Endothelial cell of umbilical vein (primary cell): ENCODE measurements around the gene HTR3B. TPM values are rescaled to one million over a fixed set of nuclear protein-coding genes. Genes with fewer than 3 reads are reported as not detected.

Source experiments
- BruUV-seq: library from RNA; stranded (reverse); fragments of 400-500 nt; replicated peaks from 2 replicates; lab custom pipeline; 2021; lab: Mats Ljungman, UMichigan
- CTCF ChIA-PET: fragments of 300-600, 350-600 bp; sonication (Branson Sonifier 250); formaldehyde crosslinking; loops from one replicate; lab custom pipeline; 2021; ENCODE audit warnings: antibody characterized with exemption, inconsistent platforms; lab: Charles Lee
- POLR2A ChIA-PET: fragments of 300-600, 350-600 bp; sonication (Branson Sonifier 250); formaldehyde crosslinking; loops from one replicate; lab custom pipeline; 2021; ENCODE audit warnings: antibody characterized with exemption, inconsistent platforms; lab: Charles Lee
- DNase-seq: peaks from one replicate; pipeline ENCODE4 v3.0.0-alpha.2; 2011; ENCODE audit warnings: low read depth, low spot score
- FAIRE-seq: peaks from 2 replicates; lab custom pipeline; 2011; peaks lifted over from hg19 to GRCh38; lab: Jason Lieb, UNC
- H2AFZ ChIP-seq: 2 replicates; pipeline ENCODE4 v1.6.0; 2012; ENCODE audit warnings: low read depth, low read length, control low read depth, inconsistent platforms
- H3K27ac ChIP-seq: 2 replicates; pipeline ENCODE4 v1.5.1; 2011; ENCODE audit warnings: low read depth, mild to moderate bottlenecking, control low read depth, low read length, moderate library complexity; ENCODE audit not compliant: insufficient read depth
- H3K27me3 ChIP-seq, 2 experiments: 2 replicates each; pipeline versions ENCODE4 v1.6.0 to v1.6.1; 2011; ENCODE audit warnings: low read length in 2 of 2, mixed read lengths in 1 of 2; ENCODE audit not compliant: control insufficient read depth in 2 of 2, insufficient read depth in 2 of 2
- H3K36me3 ChIP-seq, 2 experiments: 2 replicates in 1 of 2; 3 replicates in 1 of 2; pipeline ENCODE4 v1.5.1; 2011; ENCODE audit warnings: low read length in 2 of 2, mild to moderate bottlenecking in 1 of 2, moderate library complexity in 1 of 2; ENCODE audit not compliant: control insufficient read depth in 2 of 2, insufficient read depth in 2 of 2; ENCODE audit errors: extremely low read depth in 1 of 2
- H3K4me1 ChIP-seq: 3 replicates; pipeline ENCODE4 v1.5.1; 2011; ENCODE audit warnings: mild to moderate bottlenecking, low read length; ENCODE audit not compliant: control insufficient read depth, insufficient read depth; ENCODE audit errors: extremely low read depth
- H3K4me2 ChIP-seq: 2 replicates; pipeline ENCODE4 v1.6.1; 2011; ENCODE audit warnings: low read length, control low read depth, mixed read lengths; ENCODE audit not compliant: insufficient read depth
- H3K4me3 ChIP-seq, 3 experiments: fragments of 200-600 bp in 1 of 3; sonication (generic), shearing (Covaris generic) in 1 of 3; replicated peaks in 1 of 3; 2 replicates each; pipeline ENCODE4 v1.5.1; 2011 to 2016; ENCODE audit warnings: control low read depth in 3 of 3, low read length in 3 of 3, mild to moderate bottlenecking in 2 of 3, inconsistent platforms in 1 of 3, low read depth in 1 of 3, moderate library complexity in 1 of 3; ENCODE audit not compliant: insufficient read depth in 1 of 3
- H3K79me2 ChIP-seq: 2 replicates; pipeline ENCODE4 v1.6.0; 2012; ENCODE audit warnings: low read length, inconsistent platforms; ENCODE audit not compliant: control insufficient read depth, insufficient read depth
- H3K9ac ChIP-seq: replicated peaks from 2 replicates; pipeline ENCODE3; 2011; ENCODE audit warnings: low read length, control low read depth; ENCODE audit not compliant: insufficient read depth; ENCODE audit errors: extremely low read depth
- H3K9me1 ChIP-seq: replicated peaks from 3 replicates; pipeline ENCODE4 v1.6.0; 2011; ENCODE audit warnings: mild to moderate bottlenecking, low read length; ENCODE audit not compliant: control insufficient read depth, insufficient read depth; ENCODE audit errors: extremely low read depth
- H3K9me3 ChIP-seq: replicated peaks from 2 replicates; pipeline ENCODE4 v1.5.1; 2012; ENCODE audit warnings: low read length, inconsistent platforms; ENCODE audit not compliant: control insufficient read depth, insufficient read depth
- H4K20me1 ChIP-seq: replicated peaks from 2 replicates; pipeline ENCODE3; 2011; ENCODE audit warnings: mild to moderate bottlenecking, low read length; ENCODE audit not compliant: control insufficient read depth, insufficient read depth; ENCODE audit errors: extremely low read depth
- EZH2 ChIP-seq: IDR thresholded peaks from 2 replicates; pipeline ENCODE4 v1.6.1; 2012; ENCODE audit warnings: borderline replicate concordance, low read depth, mild to moderate bottlenecking, moderate library complexity, low read length, inconsistent platforms; ENCODE audit not compliant: severe bottlenecking
- FOS ChIP-seq: IDR thresholded peaks from 2 replicates; pipeline ENCODE4 v1.6.1; 2011; ENCODE audit warnings: mild to moderate bottlenecking, low read length, moderate library complexity, borderline replicate concordance; ENCODE audit not compliant: insufficient read depth
- GATA2 ChIP-seq: IDR thresholded peaks from 2 replicates; pipeline ENCODE4 v1.7.0; 2011; ENCODE audit warnings: low read depth, mild to moderate bottlenecking, moderate library complexity, mixed read lengths, low read length; ENCODE audit not compliant: insufficient read length, insufficient read depth
- JUN ChIP-seq: IDR thresholded peaks from 2 replicates; pipeline ENCODE4 v1.6.1; 2011; ENCODE audit warnings: borderline replicate concordance, low read depth; ENCODE audit not compliant: insufficient read length, insufficient read depth
- MYC ChIP-seq: IDR thresholded peaks from one replicate; pipeline ENCODE4 v1.6.1; 2011; ENCODE audit warnings: mild to moderate bottlenecking, low read depth, low read length
- POLR2A ChIP-seq: IDR thresholded peaks from 2 replicates; pipeline ENCODE4 v1.6.1; 2012; ENCODE audit warnings: low read depth, mild to moderate bottlenecking, control low read depth, low read length
- POLR2AphosphoS5 ChIP-seq: IDR thresholded peaks from 2 replicates; pipeline ENCODE4 v1.6.1; 2012; ENCODE audit warnings: low read depth, mild to moderate bottlenecking, control low read depth, low read length, moderate library complexity; ENCODE audit not compliant: insufficient read depth
- dilution Hi-C: fragments of 300-500 bp; cut with MboI; formaldehyde crosslinking; loops from one replicate; pipeline ENCODE4 v1.15.0; 2019; ENCODE audit warnings: low sequenced_read_pairs; ENCODE audit not compliant: extremely low pct_ligation_motif_present
- intact Hi-C: fragments of 100-400 bp; cut with micrococcal nuclease; formaldehyde crosslinking; loops from one replicate; pipeline ENCODE4 v1.10.0; 2022
- polyA plus RNA-seq, 4 experiments: library from polyadenylated mRNA; depleted of rRNA in 3 of 4; stranded (reverse) in 3 of 4; unstranded in 1 of 4; fragments of >200 nt; gene quantifications; 2 replicates each; pipeline versions ENCODE4 v1.2.1 to v1.2.3, GENCODE V29; 2011 to 2012; ENCODE audit warnings: missing spikeins in 1 of 4
- total RNA-seq: library from RNA; stranded (reverse); gene quantifications from 2 replicates; pipeline ENCODE4 v1.2.3, GENCODE V29; 2021
- TF ChIP-seq, protein P1 (sequence below): IDR thresholded peaks from 2 replicates; pipeline ENCODE4 v1.6.1; 2011; ENCODE audit not compliant: insufficient read depth, insufficient read length
- TF ChIP-seq, protein P2 (sequence below), 2 donors: IDR thresholded peaks; 1 replicate in 1 of 2; 2 replicates in 1 of 2; pipeline ENCODE4 v1.5.1; 2011; ENCODE audit warnings: low read length in 2 of 2, mild to moderate bottlenecking in 2 of 2, moderate library complexity in 2 of 2, control low read depth in 1 of 2, inconsistent platforms in 1 of 2, low read depth in 1 of 2; ENCODE audit not compliant: insufficient read depth in 1 of 2; ENCODE audit errors: extremely low read depth in 1 of 2

The HTR3B gene
- total and polyA plus RNA-seq, 2 donors (not counting 3 experiments of a cell fraction or from before 2014, with no cell fraction given) = not detected

DNA sequence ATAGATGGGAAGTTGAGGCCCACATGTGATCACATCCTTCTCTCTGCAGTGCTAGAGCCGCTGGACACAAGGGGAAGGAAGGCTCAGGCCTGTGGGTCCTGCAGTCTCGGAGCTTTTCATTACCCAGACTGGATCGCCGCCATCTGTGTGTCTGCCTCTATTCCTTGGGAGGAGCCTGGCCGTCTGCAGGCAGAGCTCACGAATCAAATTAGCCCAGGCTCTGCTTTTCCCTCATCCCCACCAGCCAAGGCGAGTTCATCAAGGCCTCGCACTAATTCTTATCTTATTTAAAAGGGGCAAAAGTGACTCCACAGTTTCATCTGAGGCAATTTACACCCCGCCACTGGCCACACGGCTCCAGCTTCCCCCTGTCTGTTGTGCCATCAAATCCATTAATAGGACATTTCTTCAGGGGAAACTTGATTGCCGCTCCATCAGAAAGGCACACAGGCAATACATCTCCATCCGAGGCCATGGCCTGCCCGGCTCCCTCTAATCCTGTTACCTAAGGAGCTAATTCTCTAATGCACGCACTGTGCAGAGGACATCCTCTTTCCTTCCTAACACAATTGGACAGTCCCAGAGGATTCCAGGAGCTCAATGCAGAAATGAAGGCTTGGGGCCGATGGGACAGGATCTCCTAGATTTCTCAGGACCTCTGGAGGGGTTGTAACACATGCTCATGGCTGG, 67.1 kb downstream of the HTR3B start:
- no peak overlapping the region for H3K9ac ChIP-seq
- no peaks in the 10 kb centered on the region for H3K9me1 ChIP-seq
- POLR2A ChIA-PET = no interaction called here
- no peak for TF ChIP-seq EZH2
- TF ChIP-seq FOS = no peak
- TF ChIP-seq POLR2AphosphoS5 = no peak
- no peak for TF ChIP-seq POLR2A
- no peak for TF ChIP-seq JUN
- TF ChIP-seq, protein P1, sequence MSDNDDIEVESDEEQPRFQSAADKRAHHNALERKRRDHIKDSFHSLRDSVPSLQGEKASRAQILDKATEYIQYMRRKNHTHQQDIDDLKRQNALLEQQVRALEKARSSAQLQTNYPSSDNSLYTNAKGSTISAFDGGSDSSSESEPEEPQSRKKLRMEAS = no peak
- TF ChIP-seq GATA2 = no peak
- TF ChIP-seq, protein P2, sequence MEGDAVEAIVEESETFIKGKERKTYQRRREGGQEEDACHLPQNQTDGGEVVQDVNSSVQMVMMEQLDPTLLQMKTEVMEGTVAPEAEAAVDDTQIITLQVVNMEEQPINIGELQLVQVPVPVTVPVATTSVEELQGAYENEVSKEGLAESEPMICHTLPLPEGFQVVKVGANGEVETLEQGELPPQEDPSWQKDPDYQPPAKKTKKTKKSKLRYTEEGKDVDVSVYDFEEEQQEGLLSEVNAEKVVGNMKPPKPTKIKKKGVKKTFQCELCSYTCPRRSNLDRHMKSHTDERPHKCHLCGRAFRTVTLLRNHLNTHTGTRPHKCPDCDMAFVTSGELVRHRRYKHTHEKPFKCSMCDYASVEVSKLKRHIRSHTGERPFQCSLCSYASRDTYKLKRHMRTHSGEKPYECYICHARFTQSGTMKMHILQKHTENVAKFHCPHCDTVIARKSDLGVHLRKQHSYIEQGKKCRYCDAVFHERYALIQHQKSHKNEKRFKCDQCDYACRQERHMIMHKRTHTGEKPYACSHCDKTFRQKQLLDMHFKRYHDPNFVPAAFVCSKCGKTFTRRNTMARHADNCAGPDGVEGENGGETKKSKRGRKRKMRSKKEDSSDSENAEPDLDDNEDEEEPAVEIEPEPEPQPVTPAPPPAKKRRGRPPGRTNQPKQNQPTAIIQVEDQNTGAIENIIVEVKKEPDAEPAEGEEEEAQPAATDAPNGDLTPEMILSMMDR (IDR thresholded peaks at IDR 0.05; ENCODE audit: extremely low read depth in 1 of 2, insufficient read depth in 1 of 2, low read depth in 1 of 2, low read length in 2 of 2) = no peak
- TF ChIP-seq MYC = no peak
- CTCF ChIA-PET = interaction anchor here (1.2 kb wide), 1 partner anchor 289 kb away, joined by 3 read pairs; no protein-coding TSS in a partner anchor
- no peak overlapping the region for H3K4me3 ChIP-seq
- no TSS peak for BruUV-seq
- H3K79me2 ChIP-seq = no peaks in the 10 kb centered on the region
- H3K27ac ChIP-seq = no peak overlapping the region
- peaks cover 4% of the 10 kb centered on the region for H3K4me1 ChIP-seq
- dilution Hi-C loops (no loop called here), intact Hi-C loops (no loop called here)
- DNase-seq = no peak
- H3K27me3 ChIP-seq = peaks cover 6 to 9% of the 10 kb centered on the region in 2 experiments
- H3K36me3 ChIP-seq = no peaks in the 10 kb centered on the region
- FAIRE-seq = no peak
- H3K4me2 ChIP-seq = no peak overlapping the region
- no peaks in the 10 kb centered on the region for H3K9me3 ChIP-seq
- H4K20me1 ChIP-seq = no peaks in the 10 kb centered on the region
- H2AFZ ChIP-seq = no peak overlapping the region
